Measurements from ENCODE around the gene EMX1.
A peak's percentile ranks its signal among the peaks of the same experiment; 100 is the strongest.

Gene EMX1

GRCh38 chr2:72964146-72964525, 46.8 kb downstream of the EMX1 start:
- H3K27me3 Mint-ChIP-seq = no peaks in the 10 kb centered on the region
- H3K27ac Mint-ChIP-seq = no peak overlapping the region
- H3K4me1 Mint-ChIP-seq = no peaks in the 10 kb centered on the region
- ATAC-seq (no peak), DNase-seq (no peak)
- no peaks in the 10 kb centered on the region for H3K9me3 Mint-ChIP-seq
- H3K4me3 Mint-ChIP-seq = no peak overlapping the region

GRCh38 chr2:72965016-72965415, 47.7 kb downstream of the EMX1 start:
- Mint-ChIP-seq H3K4me1 (no peaks in the 10 kb centered on the region), H3K9me3 (no peaks in the 10 kb centered on the region), H3K4me3 (no peak overlapping the region), H3K27ac (no peak overlapping the region), H3K27me3 (no peaks in the 10 kb centered on the region)
- ATAC-seq (no peak), DNase-seq (no peak)

GRCh38 chr2:72965770-72966450, 48.6 kb downstream of the EMX1 start:
- ATAC-seq (no peak), DNase-seq (no peak)
- H3K27me3 Mint-ChIP-seq = no peaks in the 10 kb centered on the region
- no peaks in the 10 kb centered on the region for H3K4me1 Mint-ChIP-seq
- H3K9me3 Mint-ChIP-seq = no peaks in the 10 kb centered on the region
- no peak overlapping the region for H3K4me3 Mint-ChIP-seq
- no peak overlapping the region for H3K27ac Mint-ChIP-seq

- H3K4me1 Mint-ChIP-seq = no peaks in the 10 kb centered on the region
- no peaks in the 10 kb centered on the region for H3K27me3 Mint-ChIP-seq
- ATAC-seq (no peak), DNase-seq (no peak)
- no peak overlapping the region for H3K4me3 Mint-ChIP-seq
- H3K9me3 Mint-ChIP-seq = no peaks in the 10 kb centered on the region
- H3K27ac Mint-ChIP-seq = no peak overlapping the region
Observed at GRCh38 chr2:72968286-72968685, 51.0 kb downstream of the EMX1 start.

GRCh38 chr2:72969706-72970105, 52.4 kb downstream of the EMX1 start:
- H3K4me1 Mint-ChIP-seq = peaks cover 6% of the 10 kb centered on the region
- no peak for ATAC-seq
- no peak overlapping the region for H3K4me3 Mint-ChIP-seq
- H3K27ac Mint-ChIP-seq = no peak overlapping the region
- H3K27me3 Mint-ChIP-seq = no peaks in the 10 kb centered on the region
- H3K9me3 Mint-ChIP-seq = no peaks in the 10 kb centered on the region
- DNase-seq = no peak

GRCh38 chr2:72971036-72971435, 53.7 kb downstream of the EMX1 start:
- H3K9me3 Mint-ChIP-seq = no peaks in the 10 kb centered on the region
- DNase-seq (no peak), ATAC-seq (no peak)
- peaks cover 6% of the 10 kb centered on the region for H3K4me1 Mint-ChIP-seq
- H3K27me3 Mint-ChIP-seq = no peaks in the 10 kb centered on the region
- no peak overlapping the region for H3K4me3 Mint-ChIP-seq
- no peak overlapping the region for H3K27ac Mint-ChIP-seq

GRCh38 chr2:72972352-72973136, 55.2 kb downstream of the EMX1 start:
- Mint-ChIP-seq H3K4me1 (peaks cover 6% of the 10 kb centered on the region), H3K4me3 (no peak overlapping the region), H3K9me3 (no peaks in the 10 kb centered on the region), H3K27me3 (no peaks in the 10 kb centered on the region), H3K27ac (no peak overlapping the region)
- DNase-seq (no peak), ATAC-seq (peak; percentile 39)

- Mint-ChIP-seq H3K4me3 (no peak overlapping the region), H3K9me3 (no peaks in the 10 kb centered on the region), H3K27me3 (no peaks in the 10 kb centered on the region), H3K4me1 (peaks cover 6% of the 10 kb centered on the region), H3K27ac (no peak overlapping the region)
- no peak for DNase-seq
- no peak for ATAC-seq
Observed at GRCh38 chr2:72973137-72973535, 55.8 kb downstream of the EMX1 start.

GRCh38 chr2:72973566-72974435, 56.5 kb downstream of the EMX1 start:
- Mint-ChIP-seq H3K9me3 (no peaks in the 10 kb centered on the region), H3K27me3 (no peaks in the 10 kb centered on the region), H3K27ac (no peak overlapping the region), H3K4me1 (peaks cover 6% of the 10 kb centered on the region), H3K4me3 (no peak overlapping the region)
- ATAC-seq = peak; percentile 84
- peak; percentile 21 to 40 for DNase-seq

GRCh38 chr2:72974436-72974754, 57.1 kb downstream of the EMX1 start:
- Mint-ChIP-seq H3K4me1 (peaks cover 6% of the 10 kb centered on the region), H3K27me3 (no peaks in the 10 kb centered on the region), H3K27ac (no peak overlapping the region), H3K9me3 (no peaks in the 10 kb centered on the region), H3K4me3 (no peak overlapping the region)
- DNase-seq (no peak), ATAC-seq (no peak)

GRCh38 chr2:72975017-72975416, 57.7 kb downstream of the EMX1 start:
- DNase-seq (no peak), ATAC-seq (no peak)
- Mint-ChIP-seq H3K4me3 (no peak overlapping the region), H3K27me3 (no peaks in the 10 kb centered on the region), H3K27ac (no peak overlapping the region), H3K9me3 (no peaks in the 10 kb centered on the region), H3K4me1 (peaks cover 9% of the 10 kb centered on the region)

GRCh38 chr2:72979896-72980295, 62.6 kb downstream of the EMX1 start:
- no peaks in the 10 kb centered on the region for H3K9me3 Mint-ChIP-seq
- H3K4me3 Mint-ChIP-seq = no peak overlapping the region
- H3K27me3 Mint-ChIP-seq = no peaks in the 10 kb centered on the region
- H3K27ac Mint-ChIP-seq = no peak overlapping the region
- DNase-seq (no peak), ATAC-seq (no peak)
- H3K4me1 Mint-ChIP-seq = peaks cover 6% of the 10 kb centered on the region

- Mint-ChIP-seq H3K27ac (no peak overlapping the region), H3K27me3 (no peaks in the 10 kb centered on the region), H3K9me3 (no peaks in the 10 kb centered on the region), H3K4me1 (peaks cover 6% of the 10 kb centered on the region), H3K4me3 (no peak overlapping the region)
- DNase-seq (no peak), ATAC-seq (no peak)
Observed at GRCh38 chr2:72980535-72981217, 63.4 kb downstream of the EMX1 start.

GRCh38 chr2:72981536-72981935, 64.2 kb downstream of the EMX1 start:
- Mint-ChIP-seq H3K27me3 (no peaks in the 10 kb centered on the region), H3K4me3 (no peak overlapping the region), H3K27ac (no peak overlapping the region), H3K4me1 (peaks cover 6% of the 10 kb centered on the region), H3K9me3 (no peaks in the 10 kb centered on the region)
- ATAC-seq (no peak), DNase-seq (no peak)

- no peak for DNase-seq
- Mint-ChIP-seq H3K4me3 (no peak overlapping the region), H3K9me3 (no peaks in the 10 kb centered on the region), H3K27me3 (no peaks in the 10 kb centered on the region), H3K4me1 (peaks cover 6% of the 10 kb centered on the region), H3K27ac (no peak overlapping the region)
- no peak for ATAC-seq
Observed at GRCh38 chr2:72982219-72982618, 64.9 kb downstream of the EMX1 start.

Measured in stimulated activated naive CD8-positive, alpha-beta T cell treated with anti-CD3 and anti-CD28 coated beads, Interleukin-15, amount 100 ng/mL, for 72 hours (primary cell).